Kidney epithelial cell (primary cell): ENCODE results near the gene TMEM132D. TPM values are rescaled to one million over a fixed set of nuclear protein-coding genes. Genes with fewer than 3 reads are reported as not detected.

Experiments used
- DNase-seq: peaks from one replicate; pipeline ENCODE4 v3.0.0-alpha.2; 2010; ENCODE audit warnings: low read depth
- H3K27me3 ChIP-seq: 2 replicates; pipeline ENCODE4 v1.6.0; 2011; ENCODE audit warnings: low read length; ENCODE audit not compliant: control insufficient read depth, insufficient read depth
- H3K36me3 ChIP-seq: 2 replicates; pipeline ENCODE4 v1.5.1; 2011; ENCODE audit warnings: low read length; ENCODE audit not compliant: control insufficient read depth, insufficient read depth
- H3K4me3 ChIP-seq: 2 replicates; pipeline ENCODE4 v1.5.1; 2011; ENCODE audit warnings: low read depth, mild to moderate bottlenecking, control low read depth, low read length
- total RNA-seq: library from RNA; depleted of rRNA; stranded (reverse); fragments of >200 nt; gene quantifications from 2 replicates; pipeline ENCODE4 v1.2.3, GENCODE V29; 2015
- TF ChIP-seq, protein P1 (sequence below): IDR thresholded peaks from 2 replicates; pipeline ENCODE4 v1.5.1; 2011; ENCODE audit warnings: mild to moderate bottlenecking, moderate library complexity, low read length, control low read depth, inconsistent platforms; ENCODE audit not compliant: insufficient read depth, poor library complexity, severe bottlenecking

The TMEM132D gene
- total RNA-seq, 1 donor from 2014 or later = 6.4 TPM

DNA sequence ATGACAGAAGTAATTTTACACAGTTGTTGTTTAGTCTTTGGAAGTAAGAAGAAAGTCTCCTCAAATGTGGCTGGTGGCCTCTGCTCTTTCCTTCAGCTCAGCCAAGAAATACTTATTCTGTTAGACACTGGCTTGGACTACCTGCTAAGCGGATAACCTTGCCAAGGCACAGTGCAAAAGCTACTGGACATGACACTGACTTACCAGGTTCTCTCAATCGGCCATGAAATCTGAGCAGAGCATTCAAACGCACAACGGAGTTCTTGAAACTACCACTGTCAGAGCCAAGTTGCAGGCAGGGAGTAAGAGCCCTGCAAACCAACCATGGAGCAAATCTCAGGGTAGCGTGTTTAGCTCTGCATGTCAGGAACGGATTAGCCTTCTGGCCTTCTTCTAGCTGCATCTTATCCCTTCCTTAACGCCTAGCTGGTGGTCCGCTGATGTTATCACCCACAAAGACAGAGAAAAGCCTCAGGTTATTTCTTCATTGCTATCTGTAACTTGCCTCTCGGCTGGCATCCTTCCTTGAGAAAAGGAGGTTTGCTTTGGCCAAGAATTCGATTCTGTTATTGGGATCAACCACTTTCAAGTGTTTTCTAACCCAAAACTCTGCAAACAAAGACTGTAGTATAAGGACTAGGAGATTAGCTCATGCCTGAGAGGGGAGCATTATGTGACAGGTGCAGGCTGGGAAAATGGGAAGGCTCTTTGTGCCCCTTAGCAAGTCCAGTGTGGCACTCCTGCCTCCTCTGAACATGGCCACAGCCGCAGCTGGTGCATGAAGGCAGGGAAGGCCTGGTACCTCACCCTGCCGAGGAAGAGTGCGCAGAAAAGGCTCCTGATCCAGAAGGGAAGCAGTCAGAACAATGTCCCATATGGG is 827.1 kb downstream of the TMEM132D start:
- TF ChIP-seq, protein P1, sequence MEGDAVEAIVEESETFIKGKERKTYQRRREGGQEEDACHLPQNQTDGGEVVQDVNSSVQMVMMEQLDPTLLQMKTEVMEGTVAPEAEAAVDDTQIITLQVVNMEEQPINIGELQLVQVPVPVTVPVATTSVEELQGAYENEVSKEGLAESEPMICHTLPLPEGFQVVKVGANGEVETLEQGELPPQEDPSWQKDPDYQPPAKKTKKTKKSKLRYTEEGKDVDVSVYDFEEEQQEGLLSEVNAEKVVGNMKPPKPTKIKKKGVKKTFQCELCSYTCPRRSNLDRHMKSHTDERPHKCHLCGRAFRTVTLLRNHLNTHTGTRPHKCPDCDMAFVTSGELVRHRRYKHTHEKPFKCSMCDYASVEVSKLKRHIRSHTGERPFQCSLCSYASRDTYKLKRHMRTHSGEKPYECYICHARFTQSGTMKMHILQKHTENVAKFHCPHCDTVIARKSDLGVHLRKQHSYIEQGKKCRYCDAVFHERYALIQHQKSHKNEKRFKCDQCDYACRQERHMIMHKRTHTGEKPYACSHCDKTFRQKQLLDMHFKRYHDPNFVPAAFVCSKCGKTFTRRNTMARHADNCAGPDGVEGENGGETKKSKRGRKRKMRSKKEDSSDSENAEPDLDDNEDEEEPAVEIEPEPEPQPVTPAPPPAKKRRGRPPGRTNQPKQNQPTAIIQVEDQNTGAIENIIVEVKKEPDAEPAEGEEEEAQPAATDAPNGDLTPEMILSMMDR = no peak

DNA sequence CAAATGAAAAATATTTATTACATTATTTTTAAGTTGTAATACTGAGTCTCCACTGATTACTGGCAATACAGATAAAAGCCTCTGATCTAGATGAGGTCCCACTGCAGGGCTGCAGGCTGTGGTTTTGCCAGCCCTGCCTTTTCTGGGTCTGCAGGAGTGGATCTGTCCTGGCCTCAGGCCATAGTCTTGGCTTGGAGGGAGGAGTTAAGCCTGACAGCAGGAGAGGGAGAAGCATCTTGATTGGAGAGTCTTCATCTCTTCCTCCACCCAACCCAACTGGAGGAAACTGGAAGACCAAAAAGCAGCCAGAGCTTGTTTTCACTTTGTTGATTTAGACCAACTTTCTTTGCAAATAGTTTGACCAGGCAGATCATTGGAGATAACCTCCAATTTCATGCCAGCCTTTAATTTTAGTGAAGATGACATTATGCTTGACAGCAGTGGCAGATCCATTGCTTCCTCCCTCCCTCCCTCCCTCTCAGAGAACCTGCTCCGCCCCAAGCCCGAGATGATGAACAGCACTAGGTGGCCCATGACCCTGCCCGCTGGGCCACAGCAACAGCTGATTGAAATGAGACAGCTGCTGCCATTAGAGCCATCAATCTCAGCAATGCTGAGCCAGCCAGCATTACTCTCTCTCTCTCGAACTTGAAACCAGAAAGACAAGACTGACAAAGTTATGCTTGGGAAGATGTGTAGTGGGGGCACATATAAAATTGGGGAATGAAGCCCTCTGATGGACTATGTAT is 828.2 kb downstream of the TMEM132D start:
- no peak for DNase-seq
- no peaks in the 10 kb centered on the region for H3K36me3 ChIP-seq
- no peak overlapping the region for H3K4me3 ChIP-seq
- TF ChIP-seq, protein P1 = no peak
- no peaks in the 10 kb centered on the region for H3K27me3 ChIP-seq

More for the DNA sequence above, 827.1 kb downstream of the TMEM132D start:
- Histone ChIP-seq H3K27me3 (no peaks in the 10 kb centered on the region), H3K36me3 (no peaks in the 10 kb centered on the region), H3K4me3 (no peak overlapping the region)
- DNase-seq = no peak

DNA sequence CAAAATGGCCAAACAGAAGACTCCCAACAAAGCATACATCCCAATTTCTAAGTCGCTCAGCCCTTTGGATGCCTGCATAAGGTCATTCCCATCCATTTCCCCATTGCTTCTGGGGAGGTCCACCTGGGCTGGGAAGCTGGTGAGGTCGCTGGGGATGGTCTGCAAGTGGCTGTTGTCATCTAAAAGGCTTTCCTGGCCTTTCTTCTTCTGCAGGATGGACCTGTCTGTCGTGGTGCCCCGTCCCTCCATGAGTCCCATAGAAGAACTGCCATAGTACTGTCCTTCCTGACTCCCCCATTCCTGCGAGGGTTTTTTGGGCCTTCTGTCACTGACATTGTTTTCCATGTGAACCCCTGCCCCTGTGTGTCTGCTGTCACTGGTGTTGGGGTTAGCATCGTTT is 829.4 kb downstream of the TMEM132D start:
- DNase-seq = no peak
- TF ChIP-seq, protein P1 = no peak
- H3K4me3 ChIP-seq = no peak overlapping the region
- no peaks in the 10 kb centered on the region for H3K27me3 ChIP-seq
- H3K36me3 ChIP-seq = no peaks in the 10 kb centered on the region

- no peaks in the 10 kb centered on the region for H3K27me3 ChIP-seq
- TF ChIP-seq, protein P1 = no peak
- DNase-seq = no peak
- H3K36me3 ChIP-seq = no peaks in the 10 kb centered on the region
- no peak overlapping the region for H3K4me3 ChIP-seq
Measured at GRCh38 chr12:129073157-129073915, 830.5 kb downstream of the TMEM132D start.

- Histone ChIP-seq H3K36me3 (no peaks in the 10 kb centered on the region), H3K27me3 (no peaks in the 10 kb centered on the region), H3K4me3 (no peak overlapping the region)
- TF ChIP-seq, protein P1 = no peak
- no peak for DNase-seq
Measured at GRCh38 chr12:129071362-129071761, 832.5 kb downstream of the TMEM132D start.
